OCI-LY1 (cell line): Measurements from ENCODE around the gene ZDHHC11B.

Experiments used
- H2AFZ ChIP-seq: fragments of 200-600 bp; sonication (generic), shearing (Covaris generic); 2 replicates; pipeline ENCODE4 v1.6.0; 2014; ENCODE audit warnings: antibody characterized with exemption, mild to moderate bottlenecking, low read length
- H3F3A ChIP-seq: fragments of 200-600 bp; sonication (generic), shearing (Covaris generic); 2 replicates; pipeline ENCODE4 v1.6.0; 2014; ENCODE audit warnings: mild to moderate bottlenecking, antibody characterized with exemption, low read length, moderate library complexity; ENCODE audit not compliant: insufficient read depth
- H3K27ac ChIP-seq: fragments of 200-600 bp; sonication (generic); 2 replicates; pipeline ENCODE4 v1.5.1; 2014; ENCODE audit warnings: low read length, mixed run types, mild to moderate bottlenecking, low read depth; ENCODE audit not compliant: poor library complexity, severe bottlenecking
- H3K27me3 ChIP-seq: fragments of 200-600 bp; sonication (generic); 2 replicates; pipeline ENCODE4 v1.6.0; 2014; ENCODE audit warnings: antibody characterized with exemption, mild to moderate bottlenecking, low read length, moderate library complexity; ENCODE audit not compliant: insufficient read depth
- H3K36me3 ChIP-seq: fragments of 200-600 bp; sonication (generic); 2 replicates; pipeline ENCODE4 v1.6.1; 2014; ENCODE audit warnings: mild to moderate bottlenecking, antibody characterized with exemption, low read length, moderate library complexity, mixed read lengths; ENCODE audit not compliant: insufficient read depth
- H3K4me1 ChIP-seq: fragments of 200-600 bp; sonication (generic); 2 replicates; pipeline ENCODE4 v1.5.1; 2014; ENCODE audit warnings: mild to moderate bottlenecking, low read length, moderate library complexity; ENCODE audit not compliant: insufficient read depth, severe bottlenecking
- H3K4me2 ChIP-seq: fragments of 200-600 bp; sonication (generic), shearing (Covaris generic); 2 replicates; pipeline ENCODE4 v1.6.1; 2014; ENCODE audit warnings: low read length
- H3K4me3 ChIP-seq: fragments of 200-600 bp; sonication (generic); 2 replicates; pipeline ENCODE4 v1.5.1; 2014; ENCODE audit warnings: low read length, low read depth, mild to moderate bottlenecking, mixed read lengths; ENCODE audit not compliant: poor library complexity, severe bottlenecking
- H3K79me2 ChIP-seq: fragments of 200-600 bp; shearing (Covaris generic); 2 replicates; pipeline ENCODE4 v1.6.1; 2016; ENCODE audit warnings: mixed run types, low read length, mixed read lengths; ENCODE audit not compliant: insufficient read depth
- H3K9ac ChIP-seq: fragments of 200-600 bp; sonication (generic), shearing (Covaris generic); 2 replicates; pipeline ENCODE4 v1.6.1; 2014; ENCODE audit warnings: mild to moderate bottlenecking, low read length, mixed read lengths
- H3K9me2 ChIP-seq: fragments of 200-600 bp; sonication (generic), shearing (Covaris generic); 2 replicates; pipeline ENCODE4 v1.6.1; 2014; ENCODE audit warnings: low read depth, mild to moderate bottlenecking, low read length, mixed read lengths
- H3K9me3 ChIP-seq: fragments of 200-600 bp; shearing (Covaris generic); 2 replicates; pipeline ENCODE4 v1.6.1; 2014; ENCODE audit warnings: low read length, mixed read lengths
- H4K20me1 ChIP-seq: fragments of 200-600 bp; sonication (generic), shearing (Covaris generic); 2 replicates; pipeline ENCODE4 v1.6.0; 2016; ENCODE audit warnings: mild to moderate bottlenecking, low read length; ENCODE audit not compliant: insufficient read depth
- EZH2 ChIP-seq: fragments of 200-600 bp; sonication (generic), shearing (Covaris generic); IDR thresholded peaks from 2 replicates; pipeline ENCODE4 v1.8.0; 2017; ENCODE audit warnings: borderline replicate concordance, mixed run types, mild to moderate bottlenecking, antibody characterized with exemption, low read length, moderate library complexity, mixed read lengths
- TF ChIP-seq, protein P1 (sequence below): fragments of 200-600 bp; sonication (generic), shearing (Covaris generic); IDR thresholded peaks from 2 replicates; pipeline ENCODE4 v1.5.1; 2017; ENCODE audit warnings: mild to moderate bottlenecking, antibody characterized with exemption, low read length, moderate library complexity, mixed read lengths

The ZDHHC11B gene

DNA sequence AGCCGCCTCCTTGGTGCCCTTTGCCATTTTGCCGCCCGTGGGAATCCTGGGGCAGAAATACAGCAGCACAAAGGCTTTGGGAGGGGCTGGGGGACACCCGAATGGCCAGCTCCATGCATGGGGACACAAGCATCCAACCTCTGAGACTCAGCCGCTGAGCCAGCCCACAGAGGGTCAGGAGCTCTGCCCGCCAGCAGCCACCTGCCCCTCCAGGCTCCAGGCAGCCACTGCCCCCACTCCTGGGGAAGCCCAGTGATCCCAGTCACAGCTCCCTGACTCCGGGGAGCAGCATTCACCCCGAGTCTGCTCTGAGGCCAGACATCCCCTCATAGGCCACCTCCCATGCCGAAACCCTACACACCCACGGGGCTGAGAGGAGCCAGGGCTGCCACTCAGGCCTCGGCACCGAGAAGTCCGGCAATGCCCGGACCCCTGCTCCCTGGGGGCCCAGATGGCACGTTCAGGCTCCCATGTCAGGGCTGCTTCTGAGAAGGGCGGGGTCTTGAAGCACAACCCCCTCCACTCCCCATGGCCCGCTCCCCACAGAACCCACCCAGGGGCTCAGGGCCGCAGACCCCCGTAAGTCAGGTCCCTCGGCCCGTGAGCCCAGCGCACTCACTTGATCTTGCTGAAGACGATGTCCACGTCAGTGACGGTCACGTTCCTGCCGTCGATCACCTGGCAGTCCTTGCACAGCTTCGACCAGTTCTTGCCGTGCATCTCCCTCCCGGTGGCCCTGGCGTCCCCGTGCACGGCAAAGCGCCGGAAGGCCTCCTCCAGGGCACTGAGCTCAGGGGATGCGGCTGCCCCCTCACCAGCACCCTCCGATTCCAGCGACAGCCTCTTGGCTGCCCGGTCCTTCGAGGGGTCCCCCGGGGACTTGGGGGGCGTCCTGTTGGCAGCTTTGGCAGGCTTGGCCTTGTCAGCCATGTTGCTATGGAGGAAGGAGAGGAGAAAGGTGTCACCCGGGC, 107.1 kb downstream of the ZDHHC11B start:
- Histone ChIP-seq H3K27me3 (no peaks in the 10 kb centered on the region), H2AFZ (no peak overlapping the region), H3K79me2 (no peaks in the 10 kb centered on the region), H3K4me2 (no peak overlapping the region), H3K9me2 (no peaks in the 10 kb centered on the region), H3K9ac (no peak overlapping the region), H3F3A (no peaks in the 10 kb centered on the region), H3K4me1 (no peaks in the 10 kb centered on the region), H3K9me3 (no peaks in the 10 kb centered on the region), H3K36me3 (no peaks in the 10 kb centered on the region), H3K27ac (no peak overlapping the region), H4K20me1 (no peaks in the 10 kb centered on the region), H3K4me3 (no peak overlapping the region)
- TF ChIP-seq EZH2 = no peak
- TF ChIP-seq, protein P1, sequence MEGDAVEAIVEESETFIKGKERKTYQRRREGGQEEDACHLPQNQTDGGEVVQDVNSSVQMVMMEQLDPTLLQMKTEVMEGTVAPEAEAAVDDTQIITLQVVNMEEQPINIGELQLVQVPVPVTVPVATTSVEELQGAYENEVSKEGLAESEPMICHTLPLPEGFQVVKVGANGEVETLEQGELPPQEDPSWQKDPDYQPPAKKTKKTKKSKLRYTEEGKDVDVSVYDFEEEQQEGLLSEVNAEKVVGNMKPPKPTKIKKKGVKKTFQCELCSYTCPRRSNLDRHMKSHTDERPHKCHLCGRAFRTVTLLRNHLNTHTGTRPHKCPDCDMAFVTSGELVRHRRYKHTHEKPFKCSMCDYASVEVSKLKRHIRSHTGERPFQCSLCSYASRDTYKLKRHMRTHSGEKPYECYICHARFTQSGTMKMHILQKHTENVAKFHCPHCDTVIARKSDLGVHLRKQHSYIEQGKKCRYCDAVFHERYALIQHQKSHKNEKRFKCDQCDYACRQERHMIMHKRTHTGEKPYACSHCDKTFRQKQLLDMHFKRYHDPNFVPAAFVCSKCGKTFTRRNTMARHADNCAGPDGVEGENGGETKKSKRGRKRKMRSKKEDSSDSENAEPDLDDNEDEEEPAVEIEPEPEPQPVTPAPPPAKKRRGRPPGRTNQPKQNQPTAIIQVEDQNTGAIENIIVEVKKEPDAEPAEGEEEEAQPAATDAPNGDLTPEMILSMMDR = no peak

DNA sequence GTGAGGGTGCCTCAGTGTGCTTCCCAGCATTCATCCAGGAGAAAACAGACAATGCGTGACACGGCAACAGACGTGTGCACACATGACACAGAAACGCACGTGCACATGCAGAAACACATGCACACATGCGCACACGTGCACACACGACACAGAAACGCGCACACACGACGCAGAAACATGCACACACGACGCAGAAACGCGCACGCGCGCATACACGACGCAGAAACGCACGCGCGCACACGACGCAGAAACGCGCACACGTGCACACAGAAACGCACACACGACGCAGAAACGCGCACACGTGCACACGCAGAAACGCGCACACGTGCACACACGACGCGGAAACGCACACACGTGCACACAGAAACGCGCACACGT, 107.8 kb downstream of the ZDHHC11B start:
- Histone ChIP-seq H3K4me2 (no peak overlapping the region), H3K9ac (no peak overlapping the region), H3K27me3 (no peaks in the 10 kb centered on the region), H4K20me1 (no peaks in the 10 kb centered on the region), H3K36me3 (no peaks in the 10 kb centered on the region), H3F3A (no peaks in the 10 kb centered on the region), H3K4me1 (no peaks in the 10 kb centered on the region), H3K27ac (no peak overlapping the region), H3K79me2 (no peaks in the 10 kb centered on the region), H2AFZ (no peak overlapping the region), H3K9me3 (no peaks in the 10 kb centered on the region), H3K4me3 (no peak overlapping the region), H3K9me2 (no peaks in the 10 kb centered on the region)
- TF ChIP-seq, protein P1 = no peak
- TF ChIP-seq EZH2 = no peak

DNA sequence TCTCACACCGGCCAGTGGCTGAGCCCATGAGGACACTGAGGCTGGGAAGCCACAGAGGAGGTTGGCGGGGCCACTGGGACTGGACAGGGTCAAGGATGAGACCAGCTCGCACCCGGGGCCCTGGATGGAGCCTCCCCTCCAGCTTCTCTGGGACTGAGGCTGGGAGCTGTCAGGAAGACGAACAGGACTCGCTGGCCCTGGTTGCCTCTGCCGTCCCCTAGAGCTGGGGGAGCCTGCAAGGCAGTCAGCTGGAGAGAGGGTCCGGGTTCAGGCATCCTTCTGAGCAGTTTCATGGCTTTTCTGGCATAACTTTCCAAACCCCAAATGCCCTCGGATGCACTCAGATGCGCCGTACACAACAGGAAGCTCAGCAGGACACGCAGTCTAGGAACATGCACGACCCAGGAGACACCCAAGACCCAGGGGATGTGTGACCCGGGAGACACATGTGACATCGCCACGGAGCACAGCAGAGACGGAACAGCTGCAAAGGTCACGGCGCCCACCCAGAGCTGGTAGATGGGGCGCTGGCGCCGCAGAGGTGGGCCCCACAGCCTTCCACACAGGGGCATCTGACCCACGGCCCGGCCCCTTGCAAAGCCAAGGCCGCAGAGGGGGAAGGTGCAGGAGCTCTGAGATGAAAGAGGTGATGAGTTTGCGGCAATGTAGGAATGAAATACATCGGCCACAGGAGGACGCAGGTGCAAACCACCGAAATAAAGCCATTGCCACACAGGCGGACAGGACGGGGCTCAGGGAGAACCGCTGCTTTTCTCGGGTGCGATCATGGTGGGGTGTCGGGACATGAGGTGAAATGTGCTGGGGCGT, 108.4 kb downstream of the ZDHHC11B start:
- Histone ChIP-seq H3K36me3 (no peaks in the 10 kb centered on the region), H3K27ac (no peak overlapping the region), H3K4me2 (no peak overlapping the region), H4K20me1 (no peaks in the 10 kb centered on the region), H3F3A (no peaks in the 10 kb centered on the region), H2AFZ (no peak overlapping the region), H3K4me3 (no peak overlapping the region), H3K4me1 (no peaks in the 10 kb centered on the region), H3K27me3 (no peaks in the 10 kb centered on the region), H3K9ac (no peak overlapping the region), H3K79me2 (no peaks in the 10 kb centered on the region), H3K9me3 (no peaks in the 10 kb centered on the region), H3K9me2 (no peaks in the 10 kb centered on the region)
- no peak for TF ChIP-seq EZH2
- TF ChIP-seq, protein P1 = no peak
